GM19397 (cell line): ENCODE measurements around the gene FGF18.

ENCODE experiments used
- ATAC-seq: cut with Tn5 transposase; IDR thresholded peaks from one replicate; pipeline ENCODE4 v1.9.1; 2021; ENCODE audit warnings: mild to moderate bottlenecking, moderate library complexity; ENCODE audit not compliant: unreplicated experiment

Gene FGF18

DNA sequence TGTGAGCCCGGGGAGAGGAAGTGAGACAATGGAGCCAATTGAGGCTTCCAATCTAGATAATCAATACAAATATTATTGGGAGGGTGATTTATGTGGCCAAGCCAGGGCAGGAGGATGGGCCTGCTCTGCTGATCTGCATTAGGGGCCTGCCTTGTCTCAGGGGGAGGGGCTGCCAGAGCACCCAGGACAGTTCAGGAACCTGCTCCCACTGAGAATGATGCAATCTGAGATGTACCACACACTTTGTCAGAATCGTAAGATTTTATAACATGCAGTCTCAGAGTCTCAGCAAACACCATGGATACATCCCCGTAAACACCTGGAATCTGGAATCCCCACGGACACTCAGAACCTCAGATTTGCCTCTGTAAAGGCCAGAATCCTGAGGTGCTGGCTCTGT lies 19.3 kb downstream of the FGF18 start:
- no peak for ATAC-seq

DNA sequence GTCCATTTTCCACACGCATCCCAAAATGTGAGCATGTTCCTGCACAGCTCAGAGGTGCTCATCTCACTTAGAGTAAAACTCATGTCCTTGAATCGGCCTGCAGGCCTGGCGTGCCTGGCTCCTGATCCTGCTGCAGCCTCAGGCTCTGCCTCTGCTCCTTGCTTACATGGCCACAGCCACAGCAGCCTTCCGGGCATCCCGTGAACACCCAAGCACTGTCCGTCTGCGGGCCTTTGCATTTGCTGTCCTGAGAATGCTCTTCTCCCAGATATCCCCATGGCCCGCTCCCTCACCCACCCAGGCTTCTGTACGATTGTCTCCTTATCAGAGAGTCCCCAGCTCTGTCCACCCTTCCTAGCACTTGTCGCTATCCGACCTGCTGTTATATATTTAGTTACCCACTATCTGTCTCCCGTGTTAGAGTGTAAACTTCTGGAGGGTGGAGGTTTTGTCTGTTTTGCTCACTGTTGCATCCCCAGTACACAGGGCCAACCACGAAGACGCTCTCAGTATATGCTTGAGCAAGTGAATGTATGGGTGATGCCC lies 21.9 kb downstream of the FGF18 start:
- no peak for ATAC-seq

DNA sequence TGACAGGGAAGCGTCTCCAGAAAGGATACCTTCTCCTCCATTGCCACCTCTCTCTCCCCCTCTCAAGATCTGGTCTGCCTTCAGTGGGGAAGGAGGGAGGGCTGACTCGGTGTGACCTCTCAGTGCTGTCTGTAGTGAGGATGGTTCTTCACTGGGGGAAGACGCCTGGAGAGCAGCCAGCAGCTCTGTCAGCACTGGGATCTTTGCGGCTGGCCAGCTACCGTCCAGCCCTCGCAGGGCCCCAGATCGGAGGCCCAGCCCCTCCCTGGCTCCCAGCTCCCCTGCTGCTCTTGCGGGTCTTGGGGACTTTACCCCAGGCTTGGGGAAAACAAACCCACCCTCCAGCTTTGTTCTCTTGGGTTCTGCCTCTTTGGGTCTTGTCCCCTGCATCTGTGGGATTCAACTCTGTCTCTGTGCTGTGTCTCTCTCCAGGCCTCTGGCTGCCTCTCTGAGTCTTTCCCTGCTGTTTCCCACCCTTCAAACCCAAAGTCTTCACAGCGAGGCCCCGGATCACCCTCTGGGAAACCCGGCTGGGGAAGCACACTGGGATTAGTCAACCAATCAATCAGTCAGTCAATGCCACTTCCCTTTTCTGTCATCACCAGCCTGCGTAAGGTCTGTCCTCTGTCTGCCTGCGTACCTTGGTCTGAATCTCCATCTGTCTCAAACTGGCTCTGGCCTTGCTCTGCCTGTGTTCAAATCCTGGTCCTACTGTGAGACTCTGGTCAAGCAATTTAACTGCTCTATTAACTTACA lies 23.0 kb downstream of the FGF18 start:
- ATAC-seq, result no peak

DNA sequence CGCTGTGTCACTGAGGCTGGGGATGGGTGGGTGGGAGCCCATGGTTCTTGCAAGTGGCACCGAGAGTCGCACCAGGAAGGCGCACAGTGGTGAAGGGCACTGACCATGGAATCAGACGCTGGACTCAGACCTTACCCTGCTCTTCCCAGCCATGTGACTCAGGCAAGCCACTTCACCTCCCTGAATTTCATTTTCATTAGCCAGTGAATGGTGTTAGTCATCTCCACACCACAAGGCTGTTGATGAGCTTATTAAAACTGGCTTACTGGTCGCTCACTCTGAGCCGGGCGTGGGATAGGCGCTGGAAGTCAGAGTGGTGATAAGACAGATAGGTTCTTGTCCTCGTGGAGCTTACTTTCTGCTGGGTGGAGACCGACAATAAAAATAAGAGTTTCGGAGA lies 25.1 kb downstream of the FGF18 start:
- no peak for ATAC-seq

DNA sequence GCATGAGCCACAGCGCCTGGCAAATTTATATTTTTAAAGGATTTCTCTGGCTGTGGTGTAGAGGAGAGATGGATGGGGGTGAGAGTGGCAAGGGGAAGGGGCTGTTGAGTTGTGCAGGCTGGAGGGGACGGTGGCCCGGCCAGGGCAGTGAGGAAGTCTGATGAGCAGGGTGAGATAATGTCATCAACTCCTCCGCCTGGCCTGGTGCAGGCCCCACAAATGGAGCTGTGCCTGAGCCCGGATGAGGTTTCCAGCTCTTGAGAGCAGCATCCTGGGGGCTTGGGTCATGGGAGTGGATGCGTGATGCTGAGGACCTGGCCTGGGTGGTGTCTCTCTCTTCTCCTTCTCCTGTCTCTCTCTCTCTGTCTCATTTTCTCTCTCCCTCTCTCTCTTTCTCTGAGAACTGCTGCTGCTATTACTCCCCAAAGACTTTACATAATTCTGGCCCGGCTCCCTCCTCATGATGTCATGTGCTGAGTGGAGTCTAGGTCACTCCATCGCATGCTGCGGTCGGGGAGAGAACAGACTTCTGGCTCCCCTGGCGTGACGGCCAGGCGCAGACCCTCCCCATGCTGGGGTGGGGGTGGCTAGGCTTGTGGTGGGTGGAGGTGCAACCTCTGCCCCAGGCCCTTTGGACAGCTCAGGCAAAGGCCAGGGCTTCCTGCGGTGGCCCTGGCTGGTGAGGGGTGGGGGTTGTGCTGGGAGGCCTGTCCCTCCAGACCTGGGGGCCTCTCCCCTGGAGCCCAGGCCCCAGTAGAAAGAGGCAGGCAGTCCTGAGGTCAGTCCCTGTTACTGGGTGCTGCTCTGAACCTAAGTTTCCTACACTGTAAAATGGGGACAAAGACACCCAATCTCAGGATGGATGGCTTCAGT lies 26.4 kb downstream of the FGF18 start:
- ATAC-seq, result no peak

DNA sequence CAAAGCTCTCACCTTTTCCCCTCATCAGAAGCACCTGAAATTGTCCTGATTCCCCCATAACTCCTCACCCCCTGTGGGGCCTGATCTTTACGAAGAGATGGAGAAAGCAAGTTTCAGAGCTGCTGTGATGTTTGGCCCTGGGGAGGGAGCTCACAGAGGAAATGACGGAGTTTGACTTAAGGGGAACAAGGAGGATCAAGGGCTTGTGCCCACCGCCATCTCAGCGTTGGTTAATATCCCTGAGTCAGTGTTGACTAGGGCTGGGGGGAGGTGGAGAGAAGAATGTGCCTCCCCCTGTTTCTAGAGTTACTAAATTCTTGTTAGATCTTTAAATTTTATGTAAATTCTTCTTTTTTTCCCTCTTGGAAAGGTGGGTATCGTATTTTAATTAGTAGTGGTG lies 27.8 kb downstream of the FGF18 start:
- no peak for ATAC-seq

DNA sequence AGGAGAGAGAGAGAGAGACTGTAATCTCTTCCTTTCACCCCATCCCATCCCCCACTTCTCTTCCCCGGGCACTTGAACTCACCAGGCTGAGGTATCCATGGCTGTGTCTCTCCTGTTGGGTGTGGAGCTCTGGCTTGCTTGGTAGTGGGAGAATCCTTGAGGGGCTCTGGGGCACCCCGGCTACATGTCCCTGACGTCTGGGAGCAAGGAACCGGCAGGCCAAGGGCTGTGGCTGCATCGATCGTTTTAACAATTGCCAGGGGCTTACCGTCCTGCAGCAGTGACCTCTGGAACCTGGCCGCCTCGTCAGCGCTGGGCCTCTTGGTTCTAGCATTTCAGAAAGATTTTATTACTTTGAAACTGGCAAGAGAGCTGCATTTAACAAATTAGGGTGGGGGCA lies 30.0 kb downstream of the FGF18 start:
- no peak for ATAC-seq

DNA sequence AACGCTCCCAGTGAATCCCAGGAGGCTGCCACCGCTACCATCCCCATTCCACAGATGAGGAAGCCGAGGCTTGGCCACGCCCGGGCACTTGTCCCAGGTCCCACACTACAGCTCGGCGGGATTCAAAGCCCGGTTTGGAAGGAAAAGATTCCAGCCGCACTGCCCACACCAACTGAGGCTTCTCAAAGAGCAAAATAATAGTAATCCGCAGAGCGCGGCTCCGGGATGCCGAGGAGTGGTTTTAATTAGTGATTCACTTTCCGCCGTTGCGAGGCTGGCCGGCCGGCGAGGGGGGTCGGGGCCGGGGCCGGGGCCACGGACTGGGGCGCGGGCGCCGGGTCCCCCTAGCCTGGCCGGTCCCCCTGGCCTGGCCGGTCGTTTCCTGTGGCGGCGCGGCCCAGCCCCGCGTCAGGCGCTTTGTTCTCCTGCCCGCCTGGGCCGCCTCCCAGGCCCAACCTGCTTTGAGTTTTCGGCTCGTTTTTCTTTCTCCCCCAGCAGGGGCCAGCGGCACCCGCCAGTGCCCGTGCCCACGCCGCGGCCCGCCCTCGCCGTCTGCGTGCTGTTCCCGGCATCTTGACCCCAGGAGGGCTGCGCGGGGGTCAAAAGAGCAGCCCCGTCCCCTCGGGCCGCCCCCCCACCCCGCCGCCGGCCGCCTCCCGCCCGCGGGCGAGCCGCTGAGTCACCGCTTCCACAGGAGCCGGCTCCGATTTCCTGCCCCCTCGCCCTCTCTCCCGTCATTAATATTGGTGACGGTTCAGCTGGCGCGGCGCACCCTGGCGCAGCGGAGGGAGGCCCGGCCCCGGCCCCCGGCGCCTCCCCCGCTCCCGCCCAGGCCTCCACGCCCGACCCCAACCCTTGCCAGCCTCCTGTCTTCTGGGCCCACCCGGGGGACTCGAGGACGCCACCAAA lies 31.2 kb downstream of the FGF18 start:
- ATAC-seq, result no peak

DNA sequence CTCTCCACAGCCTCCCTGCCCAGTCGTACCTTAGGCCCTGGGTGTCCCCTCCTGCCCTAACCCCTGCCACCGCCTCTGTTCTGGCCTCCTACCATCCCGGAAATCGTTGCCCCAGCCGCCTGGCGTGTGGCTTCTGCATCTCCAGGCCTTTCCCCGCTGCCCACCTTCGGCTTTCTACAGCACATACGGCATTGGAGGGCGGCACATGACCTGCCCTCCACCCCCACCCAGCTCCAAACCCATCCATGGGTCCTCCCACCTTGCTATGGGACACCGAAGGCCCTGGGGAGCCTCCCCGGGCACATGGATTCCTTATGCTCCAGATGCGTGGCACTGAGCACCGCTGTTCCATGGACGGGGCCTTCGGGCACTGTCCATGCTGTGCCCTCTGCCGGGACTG lies 32.0 kb downstream of the FGF18 start:
- ATAC-seq, result no peak

DNA sequence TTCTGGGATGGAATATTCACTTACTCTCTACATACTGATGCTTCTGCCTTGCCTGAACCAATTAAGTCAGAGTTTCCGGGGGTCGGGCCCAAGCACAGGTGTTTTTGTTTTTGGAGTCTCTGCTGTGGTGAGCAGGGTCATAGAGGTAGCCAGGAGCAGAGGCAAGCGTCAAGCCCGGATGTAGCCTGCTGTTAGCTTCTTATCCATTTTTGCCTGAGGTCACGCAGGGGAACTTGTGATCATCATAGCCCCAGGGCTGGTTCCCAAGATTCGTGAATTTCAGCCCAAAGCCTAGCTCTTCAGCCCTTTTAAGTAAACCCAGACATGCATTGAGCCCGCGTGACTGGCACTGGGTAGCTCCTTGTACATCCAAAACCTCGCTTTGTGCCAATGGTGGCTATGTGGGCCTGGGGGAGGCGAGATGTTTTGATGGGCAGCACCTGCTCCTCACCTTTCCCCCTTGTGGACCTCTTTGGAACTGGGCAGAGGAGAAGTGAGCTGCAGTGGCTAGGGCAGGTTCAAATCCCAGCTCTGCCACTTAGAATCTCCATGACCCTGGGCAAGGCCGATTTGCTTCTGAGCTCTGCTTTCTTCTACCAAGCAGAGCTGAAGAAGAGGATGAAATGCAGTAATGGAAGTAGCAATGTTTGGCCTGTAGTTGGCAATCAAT lies 33.7 kb downstream of the FGF18 start:
- ATAC-seq, result no peak

DNA sequence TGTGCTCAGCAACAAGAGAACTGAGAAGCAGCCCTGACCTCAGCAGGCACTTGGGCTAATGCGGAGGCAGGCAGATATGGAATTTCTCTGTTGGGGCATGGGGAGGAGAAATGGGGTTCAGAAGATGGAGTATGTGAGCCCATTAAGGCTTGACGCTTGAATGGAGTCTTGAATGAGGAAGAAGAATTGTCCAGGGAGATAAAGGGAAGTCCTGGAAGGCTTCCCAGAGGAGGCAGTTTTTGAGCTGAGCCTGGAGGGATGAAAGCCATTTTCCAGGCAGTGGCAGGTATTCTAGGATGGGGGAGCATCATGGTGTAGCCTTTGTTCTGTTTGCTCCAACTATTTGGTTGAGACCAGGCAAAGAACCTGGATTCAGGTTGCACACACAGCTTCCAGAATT lies 34.5 kb downstream of the FGF18 start:
- ATAC-seq, result no peak

DNA sequence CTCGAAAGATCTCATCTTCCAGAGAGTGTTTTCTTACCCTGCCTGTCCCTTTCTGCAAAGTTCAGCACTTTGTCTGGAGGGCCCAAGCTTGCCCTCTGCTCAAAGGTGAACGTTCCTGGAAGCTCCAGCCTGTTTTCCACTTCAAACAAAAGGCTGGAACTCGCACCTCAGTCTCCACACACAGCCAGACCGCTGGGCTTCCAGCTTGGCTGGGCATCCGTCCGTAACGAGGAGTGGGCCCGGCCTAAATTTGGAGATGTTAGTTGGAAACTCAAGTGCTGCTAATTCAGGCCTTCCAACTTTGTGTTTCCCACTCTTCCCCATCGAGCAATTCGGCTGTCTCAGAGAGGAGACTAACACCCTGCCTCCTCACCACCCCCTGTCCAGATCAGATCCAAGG lies 35.1 kb downstream of the FGF18 start:
- ATAC-seq, result no peak

DNA sequence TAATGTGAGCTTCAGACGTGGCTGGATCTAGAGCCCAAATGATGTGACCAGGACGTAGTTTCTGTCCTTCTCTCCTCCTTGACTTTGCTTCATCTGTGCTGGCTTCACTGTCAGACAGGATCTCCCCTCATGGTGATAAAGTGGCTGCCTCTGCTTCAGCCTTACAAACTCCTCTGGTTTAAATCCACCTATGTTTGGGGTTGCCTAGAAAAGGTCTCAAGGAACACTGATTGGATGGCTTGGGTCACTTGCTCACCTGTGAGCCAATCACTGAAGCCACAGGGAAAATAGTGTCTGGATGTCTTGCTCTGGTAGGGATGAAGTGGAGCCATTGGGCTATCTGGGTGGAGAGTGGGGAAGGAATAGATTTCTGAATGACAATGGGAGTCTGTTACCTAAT lies 36.1 kb downstream of the FGF18 start:
- ATAC-seq, result no peak

DNA sequence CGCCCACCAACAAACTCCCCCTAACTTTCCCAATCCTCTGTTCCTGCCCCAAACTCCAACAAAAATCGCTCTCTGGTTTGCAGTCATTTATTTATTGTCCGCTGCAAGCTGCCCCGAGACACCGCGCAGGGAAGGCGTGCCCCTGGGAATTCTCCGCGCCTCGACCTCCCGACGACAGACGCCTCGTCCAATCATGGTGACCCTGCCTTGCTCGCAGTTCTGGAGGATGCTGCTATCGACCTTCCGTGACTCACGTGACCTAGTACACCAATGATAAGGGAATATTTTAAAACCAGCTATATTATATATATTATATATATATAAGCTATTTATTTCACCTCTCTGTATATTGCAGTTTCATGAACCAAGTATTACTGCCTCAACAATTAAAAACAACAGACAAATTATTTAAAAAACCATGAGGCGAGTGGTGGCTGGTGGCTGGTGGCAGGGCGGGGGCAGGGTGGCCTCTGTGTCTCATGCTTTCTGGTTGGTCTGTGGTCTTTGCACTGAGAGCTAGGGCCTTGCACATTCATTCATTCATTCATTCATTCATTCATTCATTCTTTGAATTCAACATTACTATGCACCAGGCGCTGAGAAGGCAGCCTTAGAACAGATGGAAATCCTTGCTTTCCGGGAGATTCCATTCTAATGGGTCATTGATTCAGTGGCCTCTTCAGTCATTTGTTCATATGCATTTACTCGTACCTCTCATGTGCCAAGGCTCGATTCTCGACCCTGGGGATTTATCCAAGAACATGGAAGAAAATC lies 37.9 kb downstream of the FGF18 start:
- no peak for ATAC-seq

DNA sequence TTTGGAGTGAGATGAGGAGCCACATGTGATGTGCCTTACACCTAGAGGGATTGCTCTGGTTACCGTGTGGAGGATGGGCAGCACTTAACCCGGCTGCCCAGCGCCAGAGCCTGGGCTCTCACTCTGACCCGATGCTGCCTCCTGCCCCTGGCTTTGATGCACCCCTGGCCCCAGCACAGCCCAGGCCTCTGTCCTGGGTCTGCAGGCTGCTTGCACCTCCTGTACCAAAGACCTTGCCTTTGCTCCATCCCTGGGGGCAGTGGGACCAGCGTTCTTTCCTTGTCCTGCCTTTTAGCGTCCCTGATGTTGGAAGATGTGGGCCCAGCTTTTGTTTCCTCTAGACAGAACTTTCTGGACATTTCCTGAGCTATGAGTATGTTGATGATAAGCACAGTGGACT lies 40.4 kb downstream of the FGF18 start:
- no peak for ATAC-seq

DNA sequence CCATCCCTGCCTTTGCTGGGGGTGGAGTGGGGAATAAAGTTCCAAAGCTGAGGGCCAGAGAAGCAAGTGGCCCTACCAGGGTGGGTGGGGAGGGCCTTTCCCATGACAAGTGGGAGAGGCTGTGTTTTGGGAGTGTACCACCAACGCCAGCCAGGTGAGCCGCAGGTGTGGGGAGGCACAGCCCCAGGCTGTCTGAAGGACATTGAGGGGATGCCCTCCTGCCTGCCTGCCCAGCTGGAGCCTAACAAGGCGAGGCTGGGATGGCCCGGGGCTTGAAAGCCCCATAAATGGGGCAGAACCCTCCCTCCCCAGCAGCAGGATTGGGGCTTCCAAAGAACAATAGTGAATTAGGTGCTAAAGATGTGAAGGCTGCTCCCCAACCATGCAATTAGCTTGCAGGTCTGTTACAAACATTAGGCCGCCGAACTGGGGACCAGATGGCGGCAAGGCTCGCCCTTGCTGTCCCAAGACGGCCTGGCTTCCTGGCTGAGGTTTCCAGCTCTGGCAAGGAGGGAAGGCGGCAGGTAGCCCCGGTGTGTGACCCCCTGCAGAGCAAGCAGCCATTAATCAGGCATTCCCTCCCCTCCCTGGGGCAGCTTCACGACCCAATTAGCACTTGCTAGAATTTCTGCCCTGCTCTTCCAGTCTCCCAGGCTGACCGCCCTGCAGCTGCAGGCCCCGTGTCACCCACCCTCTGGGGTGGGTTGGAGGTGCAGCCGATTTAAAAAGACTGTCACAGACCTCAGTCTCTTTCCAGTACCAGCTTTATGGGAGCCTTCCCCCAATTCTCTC lies 42.9 kb downstream of the FGF18 start:
- no peak for ATAC-seq

DNA sequence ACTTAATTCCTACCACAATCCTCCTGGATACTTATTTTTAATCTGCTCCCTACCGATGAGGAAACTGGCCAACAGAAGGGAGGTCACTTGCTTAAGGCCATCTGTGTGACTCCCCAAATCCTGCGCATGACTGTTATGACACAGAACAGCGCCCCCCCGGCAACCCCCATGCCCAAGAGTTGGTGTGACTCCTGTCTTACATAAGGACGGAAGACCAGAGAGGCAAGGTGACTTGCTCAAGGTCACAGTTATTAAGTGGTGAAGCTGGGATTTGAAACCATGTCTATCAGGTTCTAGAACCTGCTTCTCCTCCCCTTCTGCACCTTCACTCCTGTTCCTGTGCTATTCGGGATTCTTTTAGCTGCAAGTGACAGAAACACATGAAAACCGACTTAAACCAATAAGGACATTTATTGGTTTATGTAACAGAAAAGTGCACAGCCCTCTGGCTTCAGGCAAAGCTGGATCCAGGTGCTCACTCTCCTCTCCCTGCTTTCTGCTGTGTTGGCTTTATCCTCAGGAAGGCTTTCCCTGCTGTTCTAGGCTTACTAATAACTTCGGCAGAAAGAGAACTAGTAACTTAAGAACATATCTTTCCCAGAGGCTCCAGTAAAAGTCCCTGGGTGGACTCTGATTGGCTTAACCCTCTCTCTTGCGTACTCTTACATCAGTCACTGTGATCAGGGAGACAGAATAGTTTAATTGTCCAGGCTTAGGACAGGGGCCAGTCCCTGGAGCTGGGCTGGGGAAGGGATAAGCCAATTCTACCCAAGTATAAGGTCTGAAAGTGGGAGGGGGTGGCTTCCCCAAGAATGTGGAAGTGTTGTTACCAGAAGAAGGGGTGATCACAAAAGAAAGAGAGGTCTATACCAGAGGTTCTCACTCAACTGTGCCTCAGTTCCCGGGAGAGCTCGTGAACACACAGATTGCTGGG lies 43.7 kb downstream of the FGF18 start:
- ATAC-seq, result no peak

DNA sequence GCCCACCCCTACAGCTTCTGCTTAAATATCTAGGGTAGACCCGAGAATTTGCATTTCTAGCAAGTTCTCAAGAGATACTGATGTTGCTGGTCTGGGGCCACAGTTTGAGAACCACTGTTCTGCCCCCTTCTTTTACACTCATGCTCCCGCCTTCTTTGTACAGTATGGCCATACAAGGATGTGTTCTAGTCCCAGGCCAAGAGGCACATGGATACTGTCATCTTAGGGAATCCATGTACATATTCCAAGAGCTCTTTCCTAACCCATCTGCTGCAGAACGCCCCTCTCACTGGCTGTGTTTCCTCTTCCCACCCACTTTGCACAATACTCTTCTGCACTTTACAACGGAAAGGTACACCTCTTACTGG lies 44.4 kb downstream of the FGF18 start:
- ATAC-seq, result no peak
